Lung (tissue), 12 donors: Measurements from ENCODE around the gene KAT8. TPM values are rescaled to one million over a fixed set of nuclear protein-coding genes. Genes with fewer than 3 reads are reported as not detected.

Source experiments
- ATAC-seq: fragments of 200-7000 bp; cut with Tn5 transposase; one replicate; pipeline ENCODE4 v1.9.1; 2020; ENCODE audit warnings: moderate number of reproducible peaks; ENCODE audit not compliant: insufficient read depth, low FRiP score
- DNase-seq, 3 donors: peaks; one replicate each; pipeline ENCODE4 v3.0.0-alpha.2; 2013 to 2017
- H3K27ac ChIP-seq, 2 donors: one replicate each; pipeline ENCODE4 v1.5.1; 2013; ENCODE audit warnings: mild to moderate bottlenecking in 2 of 2, moderate library complexity in 2 of 2, control low read depth in 1 of 2, inconsistent platforms in 1 of 2, low read depth in 1 of 2, low read length in 1 of 2
- H3K27me3 ChIP-seq, 3 donors: one replicate each; pipeline ENCODE4 v1.5.1; 2013; ENCODE audit warnings: low read length in 2 of 3; ENCODE audit not compliant: control insufficient read depth in 3 of 3, insufficient read depth in 3 of 3
- H3K36me3 ChIP-seq, 4 donors: one replicate each; pipeline ENCODE4 v1.5.1; 2013; ENCODE audit warnings: low read length in 4 of 4, mild to moderate bottlenecking in 1 of 4, moderate library complexity in 1 of 4; ENCODE audit not compliant: control insufficient read depth in 4 of 4, insufficient read depth in 4 of 4
- H3K4me1 ChIP-seq, 5 donors: one replicate each; pipeline ENCODE4 v1.5.1; 2013; ENCODE audit warnings: low read length in 5 of 5, mild to moderate bottlenecking in 2 of 5, moderate library complexity in 1 of 5; ENCODE audit not compliant: control insufficient read depth in 5 of 5, insufficient read depth in 5 of 5
- H3K4me3 ChIP-seq: one replicate; pipeline ENCODE4 v1.5.1; 2013; ENCODE audit warnings: mild to moderate bottlenecking, control low read depth, moderate library complexity
- H3K9ac ChIP-seq, 2 donors: one replicate each; pipeline ENCODE4 v1.5.1; 2013; ENCODE audit warnings: low read length in 2 of 2, control low read depth in 1 of 2; ENCODE audit not compliant: insufficient read depth in 1 of 2
- H3K9me3 ChIP-seq, 4 donors: one replicate each; pipeline ENCODE4 v1.5.1; 2013; ENCODE audit warnings: low read length in 3 of 4, mild to moderate bottlenecking in 1 of 4, moderate library complexity in 1 of 4; ENCODE audit not compliant: control insufficient read depth in 4 of 4, insufficient read depth in 3 of 4
- WGBS, 2 donors: extraction: QIAGEN DNeasy Blood & Tissue Kit; methylation state at CpG; one replicate each; pipeline ENCODE4 v1.1.7; 2013; 5-methylcytosine and 5-hydroxymethylcytosine counted together
- polyA plus RNA-seq, 2 donors: library from polyadenylated mRNA; stranded (reverse); fragments of 200-250 nt; gene quantifications; one replicate each; pipeline ENCODE4 v1.2.1, GENCODE V29; 2013
- total RNA-seq, 2 donors: library from RNA; depleted of rRNA in 1 of 2; stranded (reverse); fragments of >200 nt in 1 of 2; gene quantifications; one replicate each; pipeline ENCODE4 v1.2.1, GENCODE V29; 2014 to 2021
- TF ChIP-seq, protein P1 (sequence below): IDR thresholded peaks from 2 replicates; pipeline ENCODE4 v1.5.1; 2012; ENCODE audit warnings: mild to moderate bottlenecking; ENCODE audit errors: control extremely low read depth, extremely low read depth
- donor health status: control.
- donor health status: control.
- donor health status: Bipolar disorder and iron deficiency.
- donor health status: healthy.
- donor health status: DM: yes; HTN: yes; CAD: no.

The KAT8 gene
- total and polyA plus RNA-seq, 4 donors = 53.0 to 73.2 (median 60.8) TPM

DNA sequence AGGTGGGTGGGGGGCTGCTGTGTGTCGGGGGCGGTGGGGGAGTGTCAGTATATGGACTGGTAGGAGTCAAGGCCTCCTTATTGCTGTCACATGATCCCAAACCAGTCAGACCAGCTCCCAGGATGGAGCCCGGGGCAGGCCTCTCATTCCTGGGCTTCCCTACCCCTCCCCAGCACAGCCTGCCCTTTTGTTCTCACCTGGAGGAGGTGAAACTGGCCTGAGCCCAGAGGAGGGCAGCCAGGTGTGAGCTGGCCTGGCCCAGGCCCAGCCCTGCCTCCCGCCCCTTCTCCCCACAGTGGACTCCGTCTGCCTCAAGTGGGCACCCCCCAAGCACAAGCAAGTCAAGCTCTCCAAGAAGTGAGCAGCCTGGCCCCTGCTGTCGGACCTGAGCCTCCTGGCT, 13.4 kb downstream of the KAT8 start:
- ATAC-seq (peak; percentile 40), DNase-seq (peak; percentile 77 to 88 (median 87))
- H3K27me3 ChIP-seq = no peaks in the 10 kb centered on the region
- 78 to 90% methylated on average over 6 of the region's 6 CpGs for WGBS, 2 donors
- no peaks in the 10 kb centered on the region for H3K9me3 ChIP-seq
- peaks cover 0 to 40% (median 7%) of the 10 kb centered on the region in 5 donors for H3K4me1 ChIP-seq
- peak overlapping the region in 1 of 2 donors; percentile 94 for H3K27ac ChIP-seq
- H3K4me3 ChIP-seq = no peak overlapping the region
- no peak overlapping the region for H3K9ac ChIP-seq
- peaks cover 15 to 35% (median 24%) of the 10 kb centered on the region in 4 donors for H3K36me3 ChIP-seq
- TF ChIP-seq, protein P1, sequence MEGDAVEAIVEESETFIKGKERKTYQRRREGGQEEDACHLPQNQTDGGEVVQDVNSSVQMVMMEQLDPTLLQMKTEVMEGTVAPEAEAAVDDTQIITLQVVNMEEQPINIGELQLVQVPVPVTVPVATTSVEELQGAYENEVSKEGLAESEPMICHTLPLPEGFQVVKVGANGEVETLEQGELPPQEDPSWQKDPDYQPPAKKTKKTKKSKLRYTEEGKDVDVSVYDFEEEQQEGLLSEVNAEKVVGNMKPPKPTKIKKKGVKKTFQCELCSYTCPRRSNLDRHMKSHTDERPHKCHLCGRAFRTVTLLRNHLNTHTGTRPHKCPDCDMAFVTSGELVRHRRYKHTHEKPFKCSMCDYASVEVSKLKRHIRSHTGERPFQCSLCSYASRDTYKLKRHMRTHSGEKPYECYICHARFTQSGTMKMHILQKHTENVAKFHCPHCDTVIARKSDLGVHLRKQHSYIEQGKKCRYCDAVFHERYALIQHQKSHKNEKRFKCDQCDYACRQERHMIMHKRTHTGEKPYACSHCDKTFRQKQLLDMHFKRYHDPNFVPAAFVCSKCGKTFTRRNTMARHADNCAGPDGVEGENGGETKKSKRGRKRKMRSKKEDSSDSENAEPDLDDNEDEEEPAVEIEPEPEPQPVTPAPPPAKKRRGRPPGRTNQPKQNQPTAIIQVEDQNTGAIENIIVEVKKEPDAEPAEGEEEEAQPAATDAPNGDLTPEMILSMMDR = no peak

- DNase-seq (no peak), ATAC-seq (no peak)
- 77 to 87% methylated on average over 11 of the region's 11 CpGs for WGBS, 2 donors
- H3K27ac ChIP-seq = peak overlapping the region in 1 of 2 donors; percentile 60
- H3K4me1 ChIP-seq = peaks cover 0 to 41% (median 7%) of the 10 kb centered on the region in 5 donors
- peaks cover 15 to 35% (median 24%) of the 10 kb centered on the region in 4 donors for H3K36me3 ChIP-seq
- TF ChIP-seq, protein P1 = no peak
- no peak overlapping the region for H3K4me3 ChIP-seq
- no peak overlapping the region for H3K9ac ChIP-seq
- H3K27me3 ChIP-seq = no peaks in the 10 kb centered on the region
- H3K9me3 ChIP-seq = no peaks in the 10 kb centered on the region
Measured at GRCh38 chr16:31131416-31131815, 14.0 kb downstream of the KAT8 start.

DNA sequence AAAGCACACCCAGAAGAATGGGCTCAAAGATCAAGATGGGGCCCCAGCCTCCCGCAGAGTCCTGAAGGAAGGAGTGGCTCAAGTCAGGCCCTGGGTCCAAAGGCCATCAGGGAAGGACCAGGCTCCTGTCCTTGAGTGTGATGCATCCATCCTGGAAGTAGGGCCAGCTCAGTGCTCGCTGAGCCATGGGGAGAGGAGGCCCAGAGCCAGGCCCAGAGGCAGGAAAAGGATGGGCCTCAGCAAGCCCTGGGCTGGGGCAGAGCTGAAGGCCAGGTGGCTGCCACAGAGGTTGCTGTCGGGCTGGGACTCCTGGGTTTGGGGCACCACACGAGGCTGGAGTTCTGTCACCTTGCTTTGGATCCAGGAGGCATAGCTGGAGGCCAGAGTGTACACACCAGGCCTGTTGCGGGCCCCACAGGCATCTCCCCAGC, 14.4 kb downstream of the KAT8 start:
- Histone ChIP-seq H3K27ac (peak overlapping the region in 1 of 2 donors; percentile 60), H3K9me3 (no peaks in the 10 kb centered on the region), H3K36me3 (peaks cover 15 to 34% (median 23%) of the 10 kb centered on the region in 4 donors), H3K4me1 (peaks cover 0 to 42% (median 7%) of the 10 kb centered on the region in 5 donors), H3K9ac (no peak overlapping the region), H3K27me3 (no peaks in the 10 kb centered on the region), H3K4me3 (no peak overlapping the region)
- WGBS, 2 donors = 82 to 84% methylated on average over 5 of the region's 5 CpGs
- DNase-seq (no peak), ATAC-seq (no peak)
- TF ChIP-seq, protein P1 = no peak
